ENCODE measurements around the gene LHFPL3. TPM values are rescaled to one million over a fixed set of nuclear protein-coding genes. Genes with fewer than 3 reads are reported as not detected.

LHFPL3 gene
- polyA plus RNA-seq, 2 of the 4 experiments (the other 2 are of a cell fraction): not detected

- TF ChIP-seq, protein P1, sequence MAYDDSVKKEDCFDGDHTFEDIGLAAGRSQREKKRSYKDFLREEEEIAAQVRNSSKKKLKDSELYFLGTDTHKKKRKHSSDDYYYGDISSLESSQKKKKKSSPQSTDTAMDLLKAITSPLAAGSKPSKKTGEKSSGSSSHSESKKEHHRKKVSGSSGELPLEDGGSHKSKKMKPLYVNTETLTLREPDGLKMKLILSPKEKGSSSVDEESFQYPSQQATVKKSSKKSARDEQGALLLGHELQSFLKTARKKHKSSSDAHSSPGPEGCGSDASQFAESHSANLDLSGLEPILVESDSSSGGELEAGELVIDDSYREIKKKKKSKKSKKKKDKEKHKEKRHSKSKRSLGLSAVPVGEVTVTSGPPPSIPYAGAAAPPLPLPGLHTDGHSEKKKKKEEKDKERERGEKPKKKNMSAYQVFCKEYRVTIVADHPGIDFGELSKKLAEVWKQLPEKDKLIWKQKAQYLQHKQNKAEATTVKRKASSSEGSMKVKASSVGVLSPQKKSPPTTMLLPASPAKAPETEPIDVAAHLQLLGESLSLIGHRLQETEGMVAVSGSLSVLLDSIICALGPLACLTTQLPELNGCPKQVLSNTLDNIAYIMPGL (CRISPR knock-in tag; IDR thresholded peaks at IDR 0.05; ENCODE audit: borderline replicate concordance): no peak
- TF ChIP-seq, protein P2, sequence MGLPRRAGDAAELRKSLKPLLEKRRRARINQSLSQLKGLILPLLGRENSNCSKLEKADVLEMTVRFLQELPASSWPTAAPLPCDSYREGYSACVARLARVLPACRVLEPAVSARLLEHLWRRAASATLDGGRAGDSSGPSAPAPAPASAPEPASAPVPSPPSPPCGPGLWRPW (IDR thresholded peaks at IDR 0.05): no peak
Observed at GRCh38 chr7:104772405-104773345, 444.3 kb downstream of the LHFPL3 start (continued).

- DNase-seq (ENCODE audit: low read depth in 1 of 2, low spot score in 1 of 2) (no peak), ATAC-seq (no peak), FAIRE-seq (no peak)
- no peak overlapping the region for H3K4me2 ChIP-seq
- H3K9me3 ChIP-seq: no peaks in the 10 kb centered on the region
- no peak overlapping the region for H3K27ac ChIP-seq
- 43% methylated on average over 5 of the region's 5 CpGs for WGBS (ENCODE audit: missing lambda C conversion rate)
- ChIA-PET CTCF (interaction anchor here (0.5 to 1.9 kb wide), 3 partner anchors 10 to 321 kb away, joined by 3 to 4 read pairs (median 3); no protein-coding TSS in a partner anchor), POLR2A (no interaction called here)
- TF ChIP-seq, protein P3, sequence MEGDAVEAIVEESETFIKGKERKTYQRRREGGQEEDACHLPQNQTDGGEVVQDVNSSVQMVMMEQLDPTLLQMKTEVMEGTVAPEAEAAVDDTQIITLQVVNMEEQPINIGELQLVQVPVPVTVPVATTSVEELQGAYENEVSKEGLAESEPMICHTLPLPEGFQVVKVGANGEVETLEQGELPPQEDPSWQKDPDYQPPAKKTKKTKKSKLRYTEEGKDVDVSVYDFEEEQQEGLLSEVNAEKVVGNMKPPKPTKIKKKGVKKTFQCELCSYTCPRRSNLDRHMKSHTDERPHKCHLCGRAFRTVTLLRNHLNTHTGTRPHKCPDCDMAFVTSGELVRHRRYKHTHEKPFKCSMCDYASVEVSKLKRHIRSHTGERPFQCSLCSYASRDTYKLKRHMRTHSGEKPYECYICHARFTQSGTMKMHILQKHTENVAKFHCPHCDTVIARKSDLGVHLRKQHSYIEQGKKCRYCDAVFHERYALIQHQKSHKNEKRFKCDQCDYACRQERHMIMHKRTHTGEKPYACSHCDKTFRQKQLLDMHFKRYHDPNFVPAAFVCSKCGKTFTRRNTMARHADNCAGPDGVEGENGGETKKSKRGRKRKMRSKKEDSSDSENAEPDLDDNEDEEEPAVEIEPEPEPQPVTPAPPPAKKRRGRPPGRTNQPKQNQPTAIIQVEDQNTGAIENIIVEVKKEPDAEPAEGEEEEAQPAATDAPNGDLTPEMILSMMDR (IDR thresholded peaks at IDR 0.05): no peak
- no peak for TF ChIP-seq PHF8 (IDR thresholded peaks at IDR 0.05; ENCODE audit: borderline replicate concordance, low read depth)
- no peak for TF ChIP-seq NFE2L2 (conservative IDR thresholded peaks at IDR 0.05; ENCODE audit: low read length)
- no peak for TF ChIP-seq KDM1A (IDR thresholded peaks at IDR 0.05; ENCODE audit: low read depth)
- no peak for TF ChIP-seq TFCP2L1 (CRISPR knock-in tag; IDR thresholded peaks at IDR 0.05)
- TF ChIP-seq, protein P4, sequence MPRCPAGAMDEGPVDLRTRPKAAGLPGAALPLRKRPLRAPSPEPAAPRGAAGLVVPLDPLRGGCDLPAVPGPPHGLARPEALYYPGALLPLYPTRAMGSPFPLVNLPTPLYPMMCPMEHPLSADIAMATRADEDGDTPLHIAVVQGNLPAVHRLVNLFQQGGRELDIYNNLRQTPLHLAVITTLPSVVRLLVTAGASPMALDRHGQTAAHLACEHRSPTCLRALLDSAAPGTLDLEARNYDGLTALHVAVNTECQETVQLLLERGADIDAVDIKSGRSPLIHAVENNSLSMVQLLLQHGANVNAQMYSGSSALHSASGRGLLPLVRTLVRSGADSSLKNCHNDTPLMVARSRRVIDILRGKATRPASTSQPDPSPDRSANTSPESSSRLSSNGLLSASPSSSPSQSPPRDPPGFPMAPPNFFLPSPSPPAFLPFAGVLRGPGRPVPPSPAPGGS (IDR thresholded peaks at IDR 0.05): no peak
- no peak for TF ChIP-seq EHMT2 (IDR thresholded peaks at IDR 0.05; ENCODE audit: low read depth)
- TF ChIP-seq RNF2 (IDR thresholded peaks at IDR 0.05; ENCODE audit: borderline replicate concordance, low read depth): no peak
- no peak for TF ChIP-seq SREBF2 (IDR thresholded peaks at IDR 0.05)
- no peak for TF ChIP-seq RFX5 (IDR thresholded peaks at IDR 0.05)
- TF ChIP-seq HOXB5 (CRISPR knock-in tag; IDR thresholded peaks at IDR 0.05): no peak
- TF ChIP-seq FOSB (CRISPR knock-in tag; IDR thresholded peaks at IDR 0.05): no peak
- no peak for TF ChIP-seq FOXS1 (CRISPR knock-in tag; IDR thresholded peaks at IDR 0.05)
- TF ChIP-seq, protein P1 (CRISPR knock-in tag; IDR thresholded peaks at IDR 0.05; ENCODE audit: borderline replicate concordance): no peak
- no peak for TF ChIP-seq RAD21 (conservative IDR thresholded peaks at IDR 0.05 in 1 of 2, IDR thresholded peaks at IDR 0.05 in 1 of 2)
- TF ChIP-seq, protein P5, sequence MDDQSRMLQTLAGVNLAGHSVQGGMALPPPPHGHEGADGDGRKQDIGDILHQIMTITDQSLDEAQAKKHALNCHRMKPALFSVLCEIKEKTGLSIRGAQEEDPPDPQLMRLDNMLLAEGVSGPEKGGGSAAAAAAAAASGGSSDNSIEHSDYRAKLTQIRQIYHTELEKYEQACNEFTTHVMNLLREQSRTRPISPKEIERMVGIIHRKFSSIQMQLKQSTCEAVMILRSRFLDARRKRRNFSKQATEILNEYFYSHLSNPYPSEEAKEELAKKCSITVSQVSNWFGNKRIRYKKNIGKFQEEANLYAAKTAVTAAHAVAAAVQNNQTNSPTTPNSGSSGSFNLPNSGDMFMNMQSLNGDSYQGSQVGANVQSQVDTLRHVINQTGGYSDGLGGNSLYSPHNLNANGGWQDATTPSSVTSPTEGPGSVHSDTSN (IDR thresholded peaks at IDR 0.05): no peak
- TF ChIP-seq POLR2A (IDR thresholded peaks at IDR 0.05; ENCODE audit: low read length): no peak
- no peak overlapping the region for H3K4me3 ChIP-seq
- H3K4me1 ChIP-seq: no peaks in the 10 kb centered on the region
Observed at GRCh38 chr7:104773796-104774195, 445.4 kb downstream of the LHFPL3 start.
